PC-9 (cell line): ENCODE measurements around the gene RAE1. TPM values are rescaled to one million over a fixed set of nuclear protein-coding genes. Genes with fewer than 3 reads are reported as not detected.

ENCODE experiments used
- BruUV-seq: library from RNA; stranded (reverse); fragments of 400-500 nt; replicated peaks from 2 replicates; lab custom pipeline; 2021; lab: Mats Ljungman, UMichigan
- CTCF ChIA-PET: fragments of 300-600 bp; sonication (Branson Sonifier 250); formaldehyde crosslinking; loops from one replicate; lab custom pipeline; 2022; ENCODE audit warnings: antibody characterized with exemption; lab: Charles Lee
- POLR2A ChIA-PET: fragments of 300-600 bp; sonication (Branson Sonifier 250); formaldehyde crosslinking; loops from one replicate; lab custom pipeline; 2022; ENCODE audit warnings: antibody characterized with exemption; ENCODE audit not compliant: unreplicated experiment; lab: Charles Lee
- DNase-seq, 2 experiments: peaks; one replicate each; pipeline versions ENCODE4 v3.0.0 to v3.0.0-alpha.2; 2015 to 2022; ENCODE audit warnings: mixed read lengths in 1 of 2
- H2AFZ ChIP-seq: fragments of 200-600 bp; sonication (generic); 2 replicates; pipeline ENCODE4 v1.8.1; 2017; ENCODE audit warnings: antibody characterized with exemption
- H3F3A ChIP-seq: fragments of 200-600 bp; sonication (generic); 2 replicates; pipeline ENCODE4 v1.8.1; 2017; ENCODE audit warnings: antibody characterized with exemption, mild to moderate bottlenecking, low read depth; ENCODE audit not compliant: insufficient read depth
- H3K27ac ChIP-seq: fragments of 200-600 bp; sonication (generic); 2 replicates; pipeline ENCODE4 v1.6.1; 2016; ENCODE audit warnings: mixed run types
- H3K27me3 ChIP-seq: fragments of 200-600 bp; sonication (generic); 2 replicates; pipeline ENCODE4 v1.6.1; 2016; ENCODE audit warnings: low read depth, mixed run types; ENCODE audit not compliant: insufficient read depth
- H3K36me3 ChIP-seq: fragments of 200-600 bp; sonication (generic); 2 replicates; pipeline ENCODE4 v1.6.1; 2016; ENCODE audit warnings: low read depth, mixed run types
- H3K4me1 ChIP-seq: fragments of 200-600 bp; sonication (generic); replicated peaks from 2 replicates; pipeline ENCODE4 v1.6.1; 2016; ENCODE audit warnings: mixed run types; ENCODE audit not compliant: insufficient read depth
- H3K4me2 ChIP-seq: fragments of 200-600 bp; sonication (generic); 2 replicates; pipeline ENCODE4 v1.6.1; 2017; ENCODE audit warnings: mixed run types
- H3K4me3 ChIP-seq: fragments of 200-600 bp; sonication (generic); 2 replicates; pipeline ENCODE4 v1.6.1; 2016; ENCODE audit warnings: mixed run types
- H3K79me2 ChIP-seq: fragments of 200-600 bp; sonication (generic); 2 replicates; pipeline ENCODE4 v1.6.1; 2017; ENCODE audit warnings: low read depth, mixed run types
- H3K9me2 ChIP-seq: fragments of 200-600 bp; sonication (generic); 2 replicates; pipeline ENCODE4 v1.8.1; 2017; ENCODE audit warnings: mild to moderate bottlenecking; ENCODE audit not compliant: insufficient read depth
- H3K9me3 ChIP-seq: fragments of 200-600 bp; sonication (generic); 2 replicates; pipeline ENCODE4 v1.8.1; 2016; ENCODE audit warnings: low read depth; ENCODE audit not compliant: insufficient read depth
- H4K20me1 ChIP-seq: fragments of 200-600 bp; sonication (generic); 2 replicates; pipeline ENCODE4 v1.8.1; 2017; ENCODE audit not compliant: insufficient read depth
- CTCF ChIP-seq: fragments of 200-600 bp; sonication (generic); conservative IDR thresholded peaks from 2 replicates; pipeline ENCODE4 v1.6.1; 2017; ENCODE audit warnings: mixed run types, antibody characterized with exemption, mild to moderate bottlenecking, moderate library complexity
- EZH2 ChIP-seq: fragments of 200-600 bp; sonication (generic); IDR thresholded peaks from 2 replicates; pipeline ENCODE4 v1.8.0; 2017; ENCODE audit warnings: antibody characterized with exemption, low read depth
- intact Hi-C: fragments of 100-400 bp; cut with micrococcal nuclease; formaldehyde crosslinking; loops from one replicate; pipeline ENCODE4 v1.10.0; 2022; ENCODE audit not compliant: unreplicated experiment
- total RNA-seq: library from RNA; stranded (reverse); gene quantifications from 2 replicates; pipeline ENCODE4 v1.2.3, GENCODE V29; 2021

RAE1 gene
- total RNA-seq, 1 experiment from 2014 or later = 38.4 TPM

GRCh38 chr20:57312138-57312537 is 38.9 kb upstream of the RAE1 start:
- peaks cover 26% of the 10 kb centered on the region for H3K4me1 ChIP-seq
- intact Hi-C loops = no loop called here
- H3K27ac ChIP-seq = no peak overlapping the region
- no peaks in the 10 kb centered on the region for H3F3A ChIP-seq
- POLR2A ChIA-PET = no interaction called here
- TF ChIP-seq EZH2 (no peak), CTCF (no peak)
- no peak overlapping the region for H3K4me2 ChIP-seq
- no peak overlapping the region for H2AFZ ChIP-seq
- no peaks in the 10 kb centered on the region for H3K27me3 ChIP-seq
- H3K9me2 ChIP-seq = no peaks in the 10 kb centered on the region
- no peak for DNase-seq
- no TSS peak for BruUV-seq
- no peaks in the 10 kb centered on the region for H3K9me3 ChIP-seq
- H3K36me3 ChIP-seq = no peaks in the 10 kb centered on the region
- H3K79me2 ChIP-seq = no peaks in the 10 kb centered on the region
- no peak overlapping the region for H3K4me3 ChIP-seq
- no peaks in the 10 kb centered on the region for H4K20me1 ChIP-seq
- CTCF ChIA-PET = no interaction called here

- intact Hi-C loops = no loop called here
- BruUV-seq = no TSS peak
- POLR2A ChIA-PET = no interaction called here
- DNase-seq = no peak
- Histone ChIP-seq H2AFZ (no peak overlapping the region), H3K27me3 (no peaks in the 10 kb centered on the region), H3K4me3 (no peak overlapping the region), H3K4me2 (no peak overlapping the region), H3K79me2 (no peaks in the 10 kb centered on the region), H3K4me1 (peaks cover 24% of the 10 kb centered on the region), H3K27ac (no peak overlapping the region), H4K20me1 (no peaks in the 10 kb centered on the region), H3F3A (no peaks in the 10 kb centered on the region), H3K36me3 (no peaks in the 10 kb centered on the region), H3K9me2 (no peaks in the 10 kb centered on the region), H3K9me3 (no peaks in the 10 kb centered on the region)
- CTCF ChIA-PET = no interaction called here
- TF ChIP-seq CTCF = no peak
- no peak for TF ChIP-seq EZH2
These were observed 37.8 kb upstream of the RAE1 start for GRCh38 chr20:57313230-57313629.

- Histone ChIP-seq H3K4me2 (no peak overlapping the region), H3K9me3 (no peaks in the 10 kb centered on the region), H3K9me2 (no peaks in the 10 kb centered on the region), H3K79me2 (no peaks in the 10 kb centered on the region), H3K4me1 (peaks cover 16% of the 10 kb centered on the region), H3K4me3 (no peak overlapping the region), H3K27ac (no peak overlapping the region), H3K27me3 (no peaks in the 10 kb centered on the region), H4K20me1 (no peaks in the 10 kb centered on the region), H2AFZ (no peak overlapping the region), H3K36me3 (no peaks in the 10 kb centered on the region), H3F3A (no peaks in the 10 kb centered on the region)
- CTCF ChIA-PET = no interaction called here
- intact Hi-C loops = no loop called here
- no peak for TF ChIP-seq CTCF
- TF ChIP-seq EZH2 = no peak
- DNase-seq = no peak
- no TSS peak for BruUV-seq
- POLR2A ChIA-PET = no interaction called here
These were observed 37.1 kb upstream of the RAE1 start for GRCh38 chr20:57313951-57314350.
